Vagina (tissue), 2 donors: Measurements from ENCODE around the gene FHIT. TPM values are rescaled to one million over a fixed set of nuclear protein-coding genes. Genes with fewer than 3 reads are reported as not detected.

Experiments used
- DNase-seq, 2 donors: peaks; one replicate each; pipeline ENCODE4 v3.0.0-alpha.2; 2017; ENCODE audit errors: extremely low spot score in 2 of 2
- H3K27ac ChIP-seq: fragments of 200-600 bp; sonication (generic); one replicate; pipeline ENCODE4 v1.5.1; 2019
- H3K27me3 ChIP-seq: fragments of 200-600 bp; sonication (generic); one replicate; pipeline ENCODE4 v1.5.1; 2019
- H3K36me3 ChIP-seq, 2 donors: fragments of 200-600 bp; sonication (generic); one replicate each; pipeline ENCODE4 v1.5.1; 2017 to 2019
- H3K4me1 ChIP-seq: fragments of 200-600 bp; sonication (generic); one replicate; pipeline ENCODE4 v1.5.1; 2019
- H3K4me3 ChIP-seq, 2 donors: fragments of 200-600 bp; sonication (generic); 1 replicate in 1 of 2; 2 replicates in 1 of 2; pipeline ENCODE4 v1.5.1; 2016 to 2019
- H3K9me3 ChIP-seq: fragments of 200-600 bp; sonication (generic); one replicate; pipeline ENCODE4 v1.5.1; 2019
- POLR2A ChIP-seq, 2 donors: fragments of 450-650 bp; IDR thresholded peaks; one replicate each; pipeline ENCODE4 v1.6.1; 2017; ENCODE audit warnings: antibody characterized with exemption in 2 of 2, mild to moderate bottlenecking in 2 of 2, moderate library complexity in 2 of 2
- POLR2AphosphoS5 ChIP-seq, 2 donors: sonication (generic); formaldehyde crosslinking; IDR thresholded peaks; one replicate each; pipeline ENCODE4 v1.9.0; 2017; ENCODE audit warnings: antibody characterized with exemption in 2 of 2, mild to moderate bottlenecking in 2 of 2, low read depth in 1 of 2; ENCODE audit not compliant: insufficient read depth in 1 of 2
- intact Hi-C: fragments of 100-400 bp; cut with DNase I; formaldehyde crosslinking; loops from one replicate; pipeline ENCODE4 v1.15.1; 2023
- total RNA-seq: library from RNA; depleted of rRNA; stranded (reverse); fragments of >200 nt; gene quantifications from one replicate; pipeline ENCODE4 v1.2.3, GENCODE V29; 2016
- TF ChIP-seq, protein P1 (sequence below), 3 experiments: fragments of 450-650 bp in 2 of 3; fragments of 200-600 bp in 1 of 3; sonication (generic) in 1 of 3; IDR thresholded peaks; one replicate each; pipeline ENCODE4 v1.5.1; 2017 to 2019; ENCODE audit warnings: antibody characterized with exemption in 3 of 3, mild to moderate bottlenecking in 2 of 3, moderate library complexity in 2 of 3

Gene FHIT
- total RNA-seq, 1 donor from 2014 or later = 7.9 TPM

DNA sequence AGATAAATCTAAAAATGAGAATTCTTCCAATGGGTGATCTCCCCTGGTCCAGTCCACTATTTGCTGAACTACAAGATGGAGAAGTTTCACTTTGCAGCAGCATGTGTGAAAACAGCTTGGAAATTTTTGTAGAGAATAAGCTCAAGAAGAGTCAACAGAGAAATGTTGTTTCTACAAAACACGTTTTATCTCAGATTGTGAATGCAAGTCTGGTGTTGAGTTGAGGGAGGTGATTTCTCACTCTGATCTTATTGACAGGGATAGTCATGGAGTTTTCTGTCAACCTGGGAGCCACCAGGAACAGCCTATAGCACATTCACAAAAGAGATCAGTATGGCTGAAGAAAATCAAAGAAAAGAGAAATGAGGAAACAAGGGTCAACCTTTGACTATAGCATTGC lies 1220.3 kb downstream of the FHIT start:
- no peaks in the 10 kb centered on the region for H3K27me3 ChIP-seq
- no peak for DNase-seq
- H3K9me3 ChIP-seq = no peaks in the 10 kb centered on the region
- intact Hi-C loops = no loop called here
- no peaks in the 10 kb centered on the region for H3K4me1 ChIP-seq
- no peak overlapping the region for H3K27ac ChIP-seq
- H3K36me3 ChIP-seq = no peaks in the 10 kb centered on the region
- TF ChIP-seq, protein P1, sequence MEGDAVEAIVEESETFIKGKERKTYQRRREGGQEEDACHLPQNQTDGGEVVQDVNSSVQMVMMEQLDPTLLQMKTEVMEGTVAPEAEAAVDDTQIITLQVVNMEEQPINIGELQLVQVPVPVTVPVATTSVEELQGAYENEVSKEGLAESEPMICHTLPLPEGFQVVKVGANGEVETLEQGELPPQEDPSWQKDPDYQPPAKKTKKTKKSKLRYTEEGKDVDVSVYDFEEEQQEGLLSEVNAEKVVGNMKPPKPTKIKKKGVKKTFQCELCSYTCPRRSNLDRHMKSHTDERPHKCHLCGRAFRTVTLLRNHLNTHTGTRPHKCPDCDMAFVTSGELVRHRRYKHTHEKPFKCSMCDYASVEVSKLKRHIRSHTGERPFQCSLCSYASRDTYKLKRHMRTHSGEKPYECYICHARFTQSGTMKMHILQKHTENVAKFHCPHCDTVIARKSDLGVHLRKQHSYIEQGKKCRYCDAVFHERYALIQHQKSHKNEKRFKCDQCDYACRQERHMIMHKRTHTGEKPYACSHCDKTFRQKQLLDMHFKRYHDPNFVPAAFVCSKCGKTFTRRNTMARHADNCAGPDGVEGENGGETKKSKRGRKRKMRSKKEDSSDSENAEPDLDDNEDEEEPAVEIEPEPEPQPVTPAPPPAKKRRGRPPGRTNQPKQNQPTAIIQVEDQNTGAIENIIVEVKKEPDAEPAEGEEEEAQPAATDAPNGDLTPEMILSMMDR (IDR thresholded peaks at IDR 0.05) = no peak
- TF ChIP-seq POLR2AphosphoS5 (IDR thresholded peaks at IDR 0.05; ENCODE audit: insufficient read depth in 1 of 2, low read depth in 1 of 2) = no peak
- no peak overlapping the region for H3K4me3 ChIP-seq

DNA sequence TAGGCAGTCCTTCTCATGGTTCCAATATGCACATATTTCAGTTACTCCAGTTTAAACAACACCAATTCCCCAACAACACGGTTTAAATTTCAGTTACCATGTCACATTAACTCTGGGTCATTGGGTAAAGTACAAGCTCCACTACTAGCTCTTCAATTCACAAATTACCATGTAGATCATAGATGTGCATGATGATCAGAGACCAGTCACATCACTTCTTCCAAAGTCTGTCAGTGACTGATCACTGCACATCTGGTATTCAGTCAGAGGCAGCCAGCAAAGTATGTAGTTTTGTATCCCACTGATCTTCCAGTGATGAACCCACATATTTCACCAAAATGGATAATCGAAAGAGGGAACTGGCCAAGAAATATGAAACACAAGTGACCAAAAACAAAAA lies 1223.0 kb downstream of the FHIT start:
- Histone ChIP-seq H3K27ac (no peak overlapping the region), H3K9me3 (no peaks in the 10 kb centered on the region), H3K36me3 (no peaks in the 10 kb centered on the region), H3K4me3 (no peak overlapping the region), H3K4me1 (peaks cover 10% of the 10 kb centered on the region), H3K27me3 (no peaks in the 10 kb centered on the region)
- TF ChIP-seq POLR2A (IDR thresholded peaks at IDR 0.05) (no peak), POLR2AphosphoS5 (IDR thresholded peaks at IDR 0.05; ENCODE audit: insufficient read depth in 1 of 2, low read depth in 1 of 2) (no peak)
- TF ChIP-seq, protein P1 (IDR thresholded peaks at IDR 0.05) = no peak
- DNase-seq = no peak
- intact Hi-C loops = no loop called here

DNA sequence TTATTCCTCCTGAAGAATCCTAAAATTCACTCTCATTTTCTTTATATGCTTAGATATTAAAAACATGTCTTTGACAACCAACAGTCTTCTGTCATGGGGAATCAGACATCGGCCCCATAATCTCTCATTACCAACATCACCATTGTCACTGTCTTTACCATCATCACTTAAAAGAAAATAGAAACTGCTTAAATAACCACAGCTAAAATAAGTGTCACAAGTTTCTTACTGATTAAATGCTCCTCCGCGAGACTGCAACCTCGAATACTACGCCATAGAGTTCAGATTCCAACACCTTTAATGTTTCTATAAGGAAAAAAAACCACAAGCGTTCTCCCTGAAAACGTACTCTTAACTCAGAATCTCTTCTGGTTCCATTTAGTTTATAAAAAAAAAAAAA lies 1223.9 kb downstream of the FHIT start:
- Histone ChIP-seq H3K27me3 (no peaks in the 10 kb centered on the region), H3K9me3 (no peaks in the 10 kb centered on the region), H3K4me1 (peaks cover 10% of the 10 kb centered on the region), H3K27ac (no peak overlapping the region), H3K4me3 (no peak overlapping the region), H3K36me3 (no peaks in the 10 kb centered on the region)
- TF ChIP-seq POLR2A (IDR thresholded peaks at IDR 0.05) = no peak
- no peak for TF ChIP-seq POLR2AphosphoS5 (IDR thresholded peaks at IDR 0.05; ENCODE audit: insufficient read depth in 1 of 2, low read depth in 1 of 2)
- TF ChIP-seq, protein P1 (IDR thresholded peaks at IDR 0.05) = no peak
- no peak for DNase-seq
- intact Hi-C loops = no loop called here

DNA sequence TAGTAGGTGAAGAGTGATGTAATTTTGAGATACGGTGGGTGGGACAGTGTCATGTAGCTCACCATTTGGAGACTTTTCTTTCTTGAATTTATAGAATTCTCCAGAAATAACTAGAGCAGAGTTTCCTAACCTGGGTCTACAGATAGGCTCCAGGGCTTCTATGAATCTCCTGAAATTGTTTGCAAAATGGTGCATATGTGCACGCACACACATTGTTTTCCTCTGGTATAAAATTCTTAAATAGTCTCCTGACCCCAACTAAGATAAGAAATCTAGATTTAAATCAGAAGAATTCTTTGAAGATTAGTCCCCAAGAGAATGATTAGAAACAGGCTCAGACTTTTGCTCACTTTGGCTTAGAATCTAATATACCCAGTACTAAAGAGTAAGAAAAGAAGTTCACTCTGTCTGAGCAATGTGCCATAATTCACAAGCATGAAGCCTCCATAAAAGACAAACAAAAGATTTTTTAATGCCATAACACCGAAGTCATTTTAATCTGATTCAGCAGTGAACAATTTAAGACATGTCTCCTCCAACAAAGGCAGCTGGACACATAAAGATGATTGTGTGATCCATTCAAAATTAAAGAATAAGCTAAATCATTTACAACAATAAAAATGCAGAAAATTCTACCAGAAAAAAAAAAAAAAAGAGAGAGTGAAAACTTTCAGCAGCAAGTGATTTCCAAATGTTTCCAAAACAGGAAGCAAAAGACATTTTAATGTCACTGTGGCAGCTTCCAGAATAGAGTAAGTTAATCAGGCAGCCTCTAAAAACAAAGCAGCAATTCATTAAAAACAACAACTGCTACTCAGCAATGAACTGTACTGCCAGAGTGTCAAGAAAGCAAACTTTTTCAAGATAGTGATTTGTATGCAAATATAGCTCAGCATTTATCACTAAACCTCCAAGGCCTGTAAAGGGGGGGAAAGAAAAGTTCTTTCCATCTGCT lies 1225.9 kb downstream of the FHIT start:
- TF ChIP-seq POLR2AphosphoS5 (IDR thresholded peaks at IDR 0.05; ENCODE audit: insufficient read depth in 1 of 2, low read depth in 1 of 2) (no peak), POLR2A (IDR thresholded peaks at IDR 0.05) (no peak)
- TF ChIP-seq, protein P1 (IDR thresholded peaks at IDR 0.05) = no peak
- intact Hi-C loops = no loop called here

DNA sequence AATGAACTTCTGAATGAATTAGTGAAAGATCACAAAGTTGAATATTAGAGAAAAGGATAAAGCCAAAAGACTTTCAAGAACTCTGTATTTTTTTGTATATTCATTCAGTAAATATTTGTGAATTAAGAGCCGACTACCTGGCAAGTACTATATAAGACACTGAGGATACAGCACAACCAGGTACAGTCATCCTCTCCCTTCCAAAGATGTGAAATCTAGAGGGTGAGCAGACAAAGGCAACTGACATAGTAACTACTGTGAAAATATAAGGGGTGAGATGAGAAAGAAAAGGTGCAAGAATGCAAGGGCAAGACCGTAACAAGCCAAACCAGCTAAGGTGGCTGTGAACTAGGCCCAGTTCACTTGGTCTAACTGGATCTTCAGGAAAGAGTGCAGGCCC lies 1226.9 kb downstream of the FHIT start:
- H3K36me3 ChIP-seq = no peaks in the 10 kb centered on the region
- H3K27me3 ChIP-seq = no peaks in the 10 kb centered on the region
- no peak overlapping the region for H3K27ac ChIP-seq
- TF ChIP-seq, protein P1 (IDR thresholded peaks at IDR 0.05) = no peak
- intact Hi-C loops = no loop called here
- H3K9me3 ChIP-seq = no peaks in the 10 kb centered on the region
- DNase-seq = no peak
- H3K4me3 ChIP-seq = no peak overlapping the region
- peaks cover 10% of the 10 kb centered on the region for H3K4me1 ChIP-seq

More for the DNA sequence above, 1225.9 kb downstream of the FHIT start:
- DNase-seq = no peak
- Histone ChIP-seq H3K36me3 (no peaks in the 10 kb centered on the region), H3K27ac (no peak overlapping the region), H3K27me3 (no peaks in the 10 kb centered on the region), H3K4me3 (no peak overlapping the region), H3K4me1 (peaks cover 10% of the 10 kb centered on the region), H3K9me3 (no peaks in the 10 kb centered on the region)
